Upper lobe of left lung (tissue), 4 donors: ENCODE data around the gene C22orf42.

Experiments used
- POLR2A ChIP-seq, 4 donors: fragments of 450-650 bp; IDR thresholded peaks; one replicate each; pipeline ENCODE4 v1.5.1; 2016 to 2017; ENCODE audit warnings: antibody characterized with exemption in 4 of 4, mild to moderate bottlenecking in 2 of 4
- TF ChIP-seq, protein P1 (sequence below), 6 experiments: fragments of 450-650 bp in 4 of 6; fragments of 200-600 bp in 2 of 6; sonication (generic) in 2 of 6; IDR thresholded peaks; one replicate each; pipeline ENCODE4 v1.5.1; 2016 to 2019; ENCODE audit warnings: antibody characterized with exemption in 6 of 6

DNA sequence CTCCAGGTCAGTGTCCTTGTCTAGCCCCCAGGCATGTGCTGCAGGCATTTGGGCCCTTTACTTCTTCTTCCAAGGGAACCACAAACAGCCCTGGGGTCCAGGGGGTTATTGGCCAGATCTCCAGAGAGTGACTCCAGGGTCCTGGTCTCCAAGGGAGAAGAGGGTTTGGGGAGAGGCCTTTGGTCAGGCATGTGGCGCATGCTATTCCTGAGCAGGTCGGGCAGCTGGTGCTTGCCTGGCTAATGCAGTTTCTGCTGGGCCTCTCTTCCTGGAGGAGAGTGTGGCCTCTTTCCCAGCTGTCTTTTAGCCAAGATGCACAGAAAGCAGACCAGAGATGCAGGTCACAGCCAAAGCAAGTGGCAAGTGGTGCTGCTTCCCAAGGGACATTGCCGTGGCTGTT is 49.6 kb upstream of the C22orf42 start:
- TF ChIP-seq POLR2A (IDR thresholded peaks at IDR 0.05): no peak
- TF ChIP-seq, protein P1, sequence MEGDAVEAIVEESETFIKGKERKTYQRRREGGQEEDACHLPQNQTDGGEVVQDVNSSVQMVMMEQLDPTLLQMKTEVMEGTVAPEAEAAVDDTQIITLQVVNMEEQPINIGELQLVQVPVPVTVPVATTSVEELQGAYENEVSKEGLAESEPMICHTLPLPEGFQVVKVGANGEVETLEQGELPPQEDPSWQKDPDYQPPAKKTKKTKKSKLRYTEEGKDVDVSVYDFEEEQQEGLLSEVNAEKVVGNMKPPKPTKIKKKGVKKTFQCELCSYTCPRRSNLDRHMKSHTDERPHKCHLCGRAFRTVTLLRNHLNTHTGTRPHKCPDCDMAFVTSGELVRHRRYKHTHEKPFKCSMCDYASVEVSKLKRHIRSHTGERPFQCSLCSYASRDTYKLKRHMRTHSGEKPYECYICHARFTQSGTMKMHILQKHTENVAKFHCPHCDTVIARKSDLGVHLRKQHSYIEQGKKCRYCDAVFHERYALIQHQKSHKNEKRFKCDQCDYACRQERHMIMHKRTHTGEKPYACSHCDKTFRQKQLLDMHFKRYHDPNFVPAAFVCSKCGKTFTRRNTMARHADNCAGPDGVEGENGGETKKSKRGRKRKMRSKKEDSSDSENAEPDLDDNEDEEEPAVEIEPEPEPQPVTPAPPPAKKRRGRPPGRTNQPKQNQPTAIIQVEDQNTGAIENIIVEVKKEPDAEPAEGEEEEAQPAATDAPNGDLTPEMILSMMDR (IDR thresholded peaks at IDR 0.05): no peak
